HG03432 (cell line): Measurements from ENCODE around the gene ROR2.

Experiments used
- ATAC-seq: cut with Tn5 transposase; IDR thresholded peaks from one replicate; pipeline ENCODE4 v1.9.1; 2021; ENCODE audit warnings: mild to moderate bottlenecking, moderate library complexity; ENCODE audit not compliant: unreplicated experiment

ROR2 gene

DNA sequence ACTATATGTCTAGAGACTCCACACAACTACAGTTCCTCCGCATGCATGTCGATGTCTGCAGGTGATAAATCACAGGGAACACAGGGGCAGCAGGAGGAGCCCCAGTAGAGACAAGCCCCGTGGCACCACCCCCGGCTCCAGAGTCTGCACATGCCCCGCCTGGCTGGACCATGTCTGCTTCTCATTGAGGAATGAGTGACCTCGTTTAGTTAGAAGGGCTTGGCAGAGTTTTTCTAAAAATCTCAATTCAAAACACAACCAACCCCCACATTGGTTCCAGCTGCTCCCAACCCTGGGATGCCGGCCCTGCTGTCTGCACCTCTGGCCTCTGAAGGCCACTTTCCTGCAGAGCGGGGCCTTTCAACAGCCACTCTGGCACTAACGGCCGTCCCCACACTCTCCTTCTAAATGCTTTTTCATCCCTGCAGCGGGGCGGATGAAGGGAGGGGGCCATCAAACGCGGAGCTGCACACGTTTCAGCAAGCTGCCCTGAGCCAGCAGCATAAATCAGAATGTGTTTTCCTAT lies 106.3 kb downstream of the ROR2 start:
- no peak for ATAC-seq

DNA sequence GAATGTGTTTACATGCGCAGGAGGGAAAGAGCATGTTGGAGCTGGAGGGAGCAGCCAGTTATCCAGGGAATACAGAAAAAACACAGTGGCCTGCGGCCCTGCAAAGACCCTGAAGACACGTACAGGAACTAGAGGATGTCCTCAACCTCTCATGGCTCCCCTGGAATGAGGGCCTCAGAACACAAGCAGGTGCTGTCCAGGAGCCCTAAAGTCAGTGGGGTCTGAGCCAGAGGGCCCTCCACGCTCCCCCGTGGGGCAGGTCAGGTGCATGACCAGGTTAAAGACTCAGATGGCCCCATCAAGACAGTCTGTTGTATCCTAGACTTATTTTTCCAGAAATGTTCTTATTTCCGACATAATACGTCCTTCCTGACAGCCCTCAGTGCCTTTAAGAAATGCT lies 106.9 kb downstream of the ROR2 start:
- no peak for ATAC-seq

DNA sequence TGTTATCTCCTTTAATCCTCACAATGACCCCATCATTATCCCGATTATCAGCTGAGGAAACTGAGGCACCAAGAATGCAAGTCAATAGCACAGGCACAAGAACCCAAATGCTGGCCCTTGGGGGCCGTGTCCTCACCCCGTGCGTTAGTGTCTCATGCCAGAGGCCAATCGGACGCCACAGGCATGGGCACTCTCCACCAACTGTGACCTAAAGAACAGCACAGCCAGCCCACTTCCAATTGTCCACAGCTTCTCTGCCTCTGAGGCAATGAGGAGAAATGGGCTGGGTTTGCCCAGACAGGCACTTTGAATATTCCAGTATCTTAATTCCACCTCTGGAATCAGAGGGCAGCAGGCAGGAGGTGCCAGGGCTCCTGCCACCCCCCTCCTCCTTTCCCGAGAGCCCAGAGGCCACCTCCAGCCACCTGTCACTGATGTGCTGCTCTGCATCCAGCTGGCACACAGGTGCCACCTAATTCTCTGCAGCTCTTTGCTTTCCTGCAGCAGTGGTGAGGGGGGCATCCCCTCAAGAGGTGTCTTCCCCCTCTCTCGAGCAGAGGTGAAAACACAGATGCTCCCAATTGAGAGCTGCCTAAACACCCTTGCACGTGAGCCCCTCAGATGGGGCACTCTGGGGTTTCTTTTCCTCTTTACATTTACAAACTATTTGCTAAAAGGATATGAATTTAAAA lies 107.5 kb downstream of the ROR2 start:
- ATAC-seq: no peak

DNA sequence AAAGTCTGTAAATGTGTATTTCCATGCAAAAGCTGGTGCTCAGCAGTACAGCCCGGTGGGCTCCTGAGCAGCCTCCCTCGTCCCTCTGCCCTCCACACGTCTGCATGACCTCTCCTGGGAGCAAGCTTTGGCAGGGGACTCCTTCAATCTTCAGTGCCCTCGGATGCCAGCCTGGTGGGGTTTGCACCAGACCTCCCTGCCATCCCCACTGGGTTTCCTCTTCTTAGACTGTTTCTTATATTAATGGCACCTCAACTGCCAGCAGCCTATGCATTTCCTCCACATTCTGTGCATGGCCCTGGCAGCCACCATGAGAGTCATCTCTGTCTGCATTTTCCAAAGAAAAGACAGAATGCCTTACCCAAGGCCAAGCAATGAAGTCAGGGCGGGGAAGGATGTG lies 108.4 kb downstream of the ROR2 start:
- ATAC-seq: no peak

DNA sequence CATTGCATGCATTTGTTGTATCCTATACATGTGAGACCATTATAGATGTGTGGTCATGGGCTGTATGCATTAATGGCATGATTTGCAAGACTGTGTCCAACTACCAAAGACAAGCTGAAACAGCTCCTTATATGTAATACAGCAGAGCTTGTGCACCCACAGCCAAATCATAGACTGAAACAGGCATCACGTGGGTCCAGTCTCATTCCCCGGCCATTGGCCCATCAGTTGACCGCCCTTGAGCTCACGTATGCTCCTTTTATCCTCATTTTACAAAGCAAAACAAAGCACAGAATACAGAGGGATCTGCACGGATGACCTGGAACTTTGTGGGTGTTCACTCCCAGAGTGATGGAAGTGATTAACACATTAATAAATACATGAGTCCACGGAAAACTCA lies 109.1 kb downstream of the ROR2 start:
- no peak for ATAC-seq

DNA sequence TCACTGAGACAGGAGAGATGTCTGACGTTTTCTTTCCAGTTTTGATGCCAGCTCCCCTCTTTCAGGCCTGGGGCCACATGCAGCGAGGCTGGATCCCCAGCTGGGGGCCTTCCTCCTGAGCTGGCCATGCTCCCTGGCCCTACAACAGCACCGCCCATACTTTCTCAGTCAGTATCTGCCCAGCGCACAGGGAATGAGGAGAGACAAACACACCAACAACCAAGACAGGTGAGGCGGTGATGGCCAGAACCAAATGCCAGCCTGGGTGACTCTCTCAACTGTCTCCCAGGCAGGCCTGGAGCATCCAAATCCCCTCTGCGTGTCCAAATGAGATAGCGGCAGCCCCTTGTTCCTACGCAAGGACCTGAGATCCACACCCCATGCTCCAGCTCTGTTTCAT lies 109.6 kb downstream of the ROR2 start:
- ATAC-seq: no peak

DNA sequence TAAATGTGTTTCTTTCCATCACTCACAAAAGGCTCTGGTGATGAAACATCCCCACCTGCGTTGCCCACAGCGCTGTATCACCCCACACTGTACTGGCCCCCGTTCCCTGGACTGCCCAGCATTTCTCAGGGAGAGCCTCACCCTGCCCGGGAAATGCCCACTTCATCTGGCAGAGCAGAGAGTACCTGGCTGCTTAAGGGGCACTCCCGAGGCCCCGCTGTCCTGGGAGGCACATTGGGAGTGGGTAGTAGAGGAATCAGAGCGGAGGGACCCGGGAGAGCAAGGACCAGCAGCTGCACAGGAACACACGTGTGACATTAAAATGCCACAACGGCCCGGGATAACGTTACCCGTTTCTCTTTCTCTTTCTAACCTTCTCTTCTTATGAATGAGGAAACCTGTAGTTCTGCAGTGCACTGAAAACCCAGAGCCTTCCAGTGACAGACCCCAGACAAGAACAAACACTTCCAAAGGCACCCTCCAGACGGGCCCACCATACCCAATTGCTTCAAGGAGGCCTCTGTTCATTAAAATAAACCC lies 110.0 kb downstream of the ROR2 start:
- ATAC-seq: no peak

DNA sequence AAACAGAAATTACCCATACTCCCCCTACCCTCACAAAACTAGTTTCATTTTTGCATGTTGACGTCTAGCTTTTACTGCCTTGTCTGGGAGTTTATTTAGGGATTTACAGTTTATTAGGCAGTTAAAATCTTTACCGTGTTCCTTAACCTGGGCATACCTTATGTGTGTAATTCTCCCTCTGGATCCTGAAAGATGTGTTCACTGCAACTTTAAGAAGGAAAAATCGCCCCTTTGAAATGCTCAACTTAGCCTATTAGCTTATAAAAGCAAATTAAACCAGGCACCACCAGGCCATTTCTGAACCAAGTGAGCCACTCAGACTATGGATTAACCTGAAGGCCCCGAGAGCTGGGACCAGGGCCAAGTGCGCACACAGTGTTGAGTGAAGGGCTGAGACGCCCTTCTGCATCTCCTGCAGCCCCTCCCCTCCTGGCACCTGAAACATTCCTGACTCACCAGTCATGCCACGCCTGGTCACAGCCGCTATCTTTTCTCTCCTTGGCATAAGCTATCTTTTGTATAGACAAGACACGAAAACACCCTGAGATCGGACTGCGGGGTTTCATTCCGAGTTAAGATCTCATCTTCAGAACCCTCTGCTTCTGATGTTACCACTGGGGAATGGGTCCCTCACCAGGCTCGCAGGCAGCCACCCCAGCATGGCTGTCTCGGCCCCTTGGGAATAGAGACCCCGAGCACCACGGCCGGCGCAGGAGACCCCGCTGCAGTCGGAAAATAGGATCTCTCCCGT lies 111.9 kb downstream of the ROR2 start:
- ATAC-seq: no peak

DNA sequence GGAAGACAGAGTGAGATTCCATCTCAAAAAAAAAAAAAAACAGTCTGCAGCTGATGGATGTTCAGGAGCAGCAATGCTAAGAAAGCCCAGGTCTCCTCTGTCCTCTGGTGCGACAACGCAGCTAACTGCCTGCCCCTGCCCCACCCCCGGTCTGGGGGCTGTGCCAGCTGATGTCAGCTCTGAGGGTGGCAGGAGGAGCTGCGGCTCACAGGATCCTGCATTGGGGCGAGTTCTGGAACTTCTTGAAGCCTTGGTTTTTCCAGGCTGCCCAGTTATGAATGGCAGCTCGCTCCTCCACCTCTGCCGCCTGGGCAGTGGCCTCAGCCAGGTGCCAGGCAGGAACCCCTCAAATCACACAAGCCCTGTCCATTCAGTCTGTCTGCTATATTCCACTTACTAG lies 113.5 kb downstream of the ROR2 start:
- ATAC-seq: no peak

DNA sequence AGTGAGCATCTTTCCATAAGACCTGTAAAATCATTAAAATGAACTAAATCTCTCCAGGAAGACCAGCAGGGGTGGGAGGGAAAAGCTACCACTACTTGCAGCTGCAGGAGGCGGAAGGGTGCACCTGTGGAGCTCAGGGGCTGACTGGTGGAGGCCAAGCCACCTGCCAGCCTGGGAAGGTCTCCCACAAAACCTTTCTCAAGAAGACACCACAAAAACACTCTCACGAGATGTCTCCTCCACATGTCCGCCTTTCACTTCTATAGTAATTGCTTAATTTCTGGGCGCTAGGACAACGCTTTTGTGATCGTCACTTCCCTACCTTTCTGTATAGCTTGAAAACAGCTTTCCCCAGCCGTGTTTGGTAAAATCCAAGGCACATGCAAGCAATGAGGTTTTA lies 114.4 kb downstream of the ROR2 start:
- no peak for ATAC-seq

DNA sequence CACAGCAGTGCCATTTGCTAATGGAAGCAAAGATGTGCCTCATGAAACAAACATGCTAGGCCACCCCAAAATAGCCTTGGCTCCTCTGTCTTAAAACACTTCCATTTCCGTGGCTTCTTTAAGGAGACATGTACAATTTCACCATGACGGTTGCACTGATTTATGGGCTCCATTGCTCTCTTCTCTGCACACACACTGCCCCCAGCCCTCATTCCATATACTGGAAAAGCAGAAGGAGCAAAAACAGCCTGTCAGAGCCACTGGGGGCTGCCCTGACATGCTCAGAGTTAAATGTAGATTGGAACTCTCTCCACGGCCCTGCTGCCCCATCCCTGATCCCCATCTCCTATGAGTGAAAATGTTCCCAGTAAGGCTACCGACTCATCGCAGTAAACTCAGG lies 114.8 kb downstream of the ROR2 start:
- ATAC-seq: no peak

DNA sequence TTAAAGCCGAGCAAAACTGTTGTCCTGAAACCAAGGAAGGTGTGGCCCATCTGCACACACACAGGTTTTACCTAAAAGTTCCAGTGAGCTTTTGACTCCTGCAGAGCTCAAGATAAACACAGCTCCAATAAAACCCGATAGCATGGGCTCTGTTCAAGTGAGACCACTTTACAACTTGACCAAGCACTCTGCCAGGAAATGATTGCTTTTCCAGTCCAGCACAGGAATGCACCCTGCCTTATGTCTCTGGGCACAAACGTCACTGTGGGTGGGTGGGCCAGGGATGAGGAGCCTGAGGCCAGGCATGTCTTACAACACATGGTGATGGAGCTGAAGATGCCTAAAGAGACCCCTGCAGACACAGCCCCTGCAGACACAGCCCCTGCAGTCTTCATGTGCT lies 115.3 kb downstream of the ROR2 start:
- no peak for ATAC-seq

DNA sequence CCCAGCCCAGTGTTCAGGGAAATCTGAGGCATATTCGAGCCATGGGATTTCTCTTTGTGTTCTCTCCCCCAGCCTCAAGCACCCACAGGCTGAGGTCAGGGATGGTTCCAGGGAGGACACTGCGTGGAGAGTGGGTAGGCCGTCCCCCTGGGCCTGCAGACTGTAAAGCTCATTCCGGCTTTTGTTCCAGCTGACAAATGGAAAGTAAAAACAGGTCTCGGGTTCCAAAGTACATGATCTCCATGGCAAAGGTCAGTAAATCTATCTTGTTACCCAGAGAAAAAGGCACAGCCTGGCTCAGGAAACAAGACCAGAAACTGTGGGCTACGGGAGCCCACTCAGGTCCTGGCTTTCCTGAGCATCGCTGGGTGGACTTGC lies 116.2 kb downstream of the ROR2 start:
- ATAC-seq: no peak

DNA sequence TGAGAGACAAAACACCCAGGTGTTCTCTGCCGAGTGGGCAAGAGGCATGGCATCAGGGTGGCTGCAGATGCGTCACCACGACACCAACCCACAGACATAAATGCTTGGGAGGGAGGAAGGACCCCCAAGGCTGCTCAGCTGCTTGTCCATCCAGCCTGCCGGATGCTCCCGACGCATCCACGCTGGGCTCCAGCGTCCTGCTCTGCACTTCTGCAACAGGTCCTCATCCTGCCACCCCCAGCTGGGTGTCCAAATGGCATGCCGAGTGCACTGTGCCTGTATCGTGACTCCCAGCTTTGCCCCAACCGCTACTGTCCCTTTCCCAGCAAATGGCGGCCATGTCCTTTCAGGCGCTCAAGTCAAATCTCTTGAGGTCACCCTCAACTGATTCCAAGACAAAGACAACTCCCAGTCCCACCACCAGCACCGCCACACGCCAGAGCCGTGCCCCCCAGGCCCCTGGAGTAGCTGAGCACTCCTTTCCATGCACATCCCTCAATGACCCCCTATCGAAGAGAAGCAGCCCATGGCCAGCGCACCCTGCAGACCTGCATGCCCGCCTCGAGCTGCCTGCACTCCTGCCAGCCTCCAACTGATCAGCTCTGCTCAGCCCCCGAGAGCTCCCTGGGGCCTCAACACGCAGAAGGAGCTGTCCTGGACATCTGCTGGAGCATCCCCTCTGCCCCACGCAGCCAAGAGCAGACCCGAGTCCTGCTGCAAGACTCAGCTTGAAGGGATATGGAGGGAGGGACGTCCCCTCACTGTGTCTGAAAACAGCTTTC lies 116.7 kb downstream of the ROR2 start:
- no peak for ATAC-seq

DNA sequence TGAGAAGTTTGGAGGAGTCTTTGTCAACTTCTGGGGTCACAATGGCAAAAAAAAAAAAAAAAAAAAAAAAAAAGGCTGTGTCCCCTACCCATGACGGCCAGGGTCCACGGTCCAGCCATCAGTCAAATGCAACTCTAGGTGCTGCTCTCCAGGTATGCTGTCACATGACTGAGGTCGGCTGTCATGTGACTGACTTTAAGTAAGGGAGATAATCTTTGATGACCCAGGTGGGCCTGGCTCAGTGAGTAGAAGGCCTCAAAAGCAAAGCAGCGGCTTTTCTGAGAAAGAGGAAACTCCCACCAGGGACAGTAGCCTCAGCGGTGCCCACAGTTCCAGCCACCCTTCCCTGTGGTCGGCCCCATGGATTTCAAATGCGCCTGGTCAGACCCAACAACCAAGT lies 117.7 kb downstream of the ROR2 start:
- ATAC-seq: no peak

DNA sequence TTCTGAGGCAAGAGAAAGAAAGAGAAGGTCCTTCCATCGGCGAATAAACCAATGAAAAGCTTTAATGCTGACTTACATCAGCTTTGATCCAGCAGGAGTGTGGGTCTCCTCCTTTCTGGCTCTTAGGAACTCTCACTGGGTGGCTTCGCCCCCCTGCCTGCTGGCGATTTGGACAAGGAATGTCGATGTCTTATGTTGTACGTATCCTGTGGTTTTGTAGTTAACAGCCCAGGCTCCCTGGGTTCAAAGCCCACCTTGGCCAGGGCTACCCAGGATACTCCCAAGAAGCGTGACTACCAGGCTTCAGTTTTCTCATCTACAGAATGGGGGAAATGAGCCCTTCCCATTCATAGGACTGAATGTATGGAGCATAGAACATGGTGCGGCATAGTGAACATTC lies 124.2 kb downstream of the ROR2 start:
- no peak for ATAC-seq

DNA sequence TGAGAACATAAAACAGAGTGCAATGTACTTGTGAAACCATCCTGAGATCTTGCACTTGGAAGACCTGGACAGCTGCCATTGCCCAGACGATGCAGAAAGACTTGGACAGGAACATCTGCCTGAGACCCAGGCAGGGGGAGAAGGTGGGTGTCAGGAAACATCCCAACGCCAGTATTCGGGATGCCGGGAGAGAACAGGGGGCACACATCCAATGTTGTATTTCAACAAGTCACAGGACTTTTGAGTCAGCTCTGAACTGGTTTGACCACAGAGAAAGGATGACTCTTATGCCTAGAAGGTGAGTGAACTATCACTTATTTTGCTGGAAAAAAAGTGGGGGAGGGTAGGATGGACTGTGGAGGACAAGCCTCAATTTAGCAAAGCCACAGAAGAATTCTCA lies 124.6 kb downstream of the ROR2 start:
- no peak for ATAC-seq

DNA sequence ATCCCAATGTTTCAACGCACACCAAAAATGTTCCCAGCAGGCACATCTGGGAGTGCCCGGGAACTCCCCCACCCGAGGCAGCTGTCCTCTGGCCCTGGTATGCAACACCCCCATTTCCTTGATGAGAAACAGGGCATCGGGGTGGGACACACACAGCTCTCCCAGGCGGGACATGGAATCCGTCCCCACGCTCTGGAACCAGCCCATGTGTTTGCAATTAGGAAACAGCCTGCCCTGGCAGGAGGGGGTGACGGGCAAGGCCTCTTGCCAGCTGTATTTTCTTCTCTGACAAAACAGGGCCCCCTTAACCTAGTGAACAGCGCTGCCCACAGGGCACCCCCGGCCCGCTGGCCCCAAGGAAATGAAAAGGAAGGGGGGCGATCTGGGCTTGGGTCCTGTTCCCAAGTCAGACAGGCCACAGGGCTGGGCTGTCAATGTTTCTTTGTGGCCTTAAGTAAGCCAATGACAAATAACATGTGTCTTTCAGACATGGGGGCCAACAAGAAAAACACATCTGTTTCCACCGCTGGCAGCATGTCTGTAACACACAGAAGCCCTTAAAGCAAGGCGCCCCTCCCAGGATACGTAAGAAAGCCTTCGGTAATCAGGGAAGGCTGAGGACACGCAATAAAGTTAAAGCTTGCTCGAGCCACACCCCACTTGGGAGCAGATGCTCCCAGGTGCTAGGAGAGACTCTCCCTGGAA lies 125.3 kb downstream of the ROR2 start:
- no peak for ATAC-seq

DNA sequence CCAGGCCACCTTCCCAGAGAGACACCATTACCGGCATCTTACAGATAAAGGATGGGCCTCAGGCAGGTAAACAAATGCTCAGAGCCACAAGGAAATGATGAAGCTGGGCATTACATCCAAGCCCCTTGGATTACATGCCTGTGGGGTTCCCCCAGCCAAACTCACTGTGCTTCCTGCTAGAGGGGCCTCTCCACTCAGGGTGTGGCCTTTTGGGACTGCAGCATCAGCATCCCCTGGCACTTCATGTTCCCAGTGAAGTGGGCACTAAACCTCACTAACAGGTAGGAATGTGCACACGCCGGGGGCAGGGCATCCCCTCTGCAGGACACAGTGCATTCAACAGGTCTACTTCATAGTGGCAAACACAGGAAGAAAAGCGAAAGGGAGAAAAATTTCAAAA lies 125.9 kb downstream of the ROR2 start:
- no peak for ATAC-seq

DNA sequence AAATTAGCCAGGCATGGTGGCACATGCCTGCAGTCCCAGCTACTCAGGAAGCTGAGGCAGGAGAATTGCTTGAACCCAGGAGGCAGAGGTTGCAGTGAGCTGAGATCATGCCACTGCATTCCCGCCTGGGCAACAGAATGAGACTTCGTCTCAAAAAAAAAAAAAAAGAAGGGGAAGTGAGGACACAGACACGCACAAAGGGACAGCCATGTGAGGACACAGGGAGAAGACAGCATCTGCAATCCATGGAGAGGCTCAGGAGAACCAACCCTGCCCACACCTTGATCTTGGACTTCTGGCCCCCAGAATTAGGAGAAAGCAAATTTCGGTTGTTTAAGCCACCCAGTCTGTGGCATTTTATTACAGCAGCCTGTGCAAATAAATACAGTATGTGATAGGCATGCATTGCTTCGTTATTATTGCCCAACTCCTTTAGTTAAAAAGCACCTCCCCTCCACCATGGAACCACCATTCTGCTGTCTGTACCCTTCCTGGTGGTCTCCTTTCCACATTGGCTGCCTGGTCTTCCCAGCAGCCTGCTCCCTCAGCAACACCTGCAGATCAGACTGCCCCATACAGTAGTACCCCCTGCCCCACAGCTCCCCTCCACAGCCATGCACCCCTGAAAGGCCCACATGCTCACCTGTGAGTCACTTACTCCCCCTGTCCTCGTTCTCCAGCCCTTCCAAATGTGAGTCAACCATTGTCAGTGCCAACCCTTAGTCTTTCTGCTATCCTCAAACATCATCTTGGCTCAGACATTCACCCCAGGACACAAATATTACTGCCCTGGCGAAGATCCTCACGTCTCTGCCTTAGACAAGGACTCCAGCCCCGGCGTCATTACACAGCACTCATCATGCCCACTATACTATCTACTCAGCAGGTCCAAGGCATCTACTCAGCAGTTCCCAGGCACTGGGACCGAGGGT lies 128.8 kb downstream of the ROR2 start:
- no peak for ATAC-seq
